NT2/D1 (cell line): ENCODE results near the gene PIK3R3.

Source experiments
- SUZ12 ChIP-seq: IDR thresholded peaks from 2 replicates; pipeline ENCODE4 v1.6.1; 2011; ENCODE audit not compliant: insufficient read length, insufficient read depth; ENCODE audit errors: extremely low read depth
- YY1 ChIP-seq: IDR thresholded peaks from 2 replicates; pipeline ENCODE4 v1.6.1; 2011; ENCODE audit not compliant: insufficient read length, insufficient read depth

DNA sequence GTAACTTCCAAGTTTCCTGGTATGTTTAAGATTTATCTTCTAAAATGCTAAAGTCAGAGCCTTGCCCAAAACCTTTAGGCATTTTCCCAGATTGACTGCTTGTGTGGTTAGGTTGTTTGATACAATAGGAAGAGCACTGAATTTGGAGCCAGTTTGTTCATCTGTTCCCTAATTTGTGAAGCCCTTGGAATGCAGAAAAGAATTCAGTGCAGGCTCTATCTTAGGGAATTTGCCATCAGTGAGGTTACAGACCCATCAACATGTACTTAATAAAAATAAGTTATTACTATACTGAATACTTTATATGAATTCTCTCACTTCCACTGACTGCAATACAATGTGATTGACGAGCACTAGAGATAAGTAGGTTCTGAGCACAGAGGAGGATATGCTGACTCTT, 120.2 kb downstream of the PIK3R3 start:
- no peak for TF ChIP-seq YY1
- TF ChIP-seq SUZ12, result no peak
